ENCODE measurements around the gene CCDC188.

DNA sequence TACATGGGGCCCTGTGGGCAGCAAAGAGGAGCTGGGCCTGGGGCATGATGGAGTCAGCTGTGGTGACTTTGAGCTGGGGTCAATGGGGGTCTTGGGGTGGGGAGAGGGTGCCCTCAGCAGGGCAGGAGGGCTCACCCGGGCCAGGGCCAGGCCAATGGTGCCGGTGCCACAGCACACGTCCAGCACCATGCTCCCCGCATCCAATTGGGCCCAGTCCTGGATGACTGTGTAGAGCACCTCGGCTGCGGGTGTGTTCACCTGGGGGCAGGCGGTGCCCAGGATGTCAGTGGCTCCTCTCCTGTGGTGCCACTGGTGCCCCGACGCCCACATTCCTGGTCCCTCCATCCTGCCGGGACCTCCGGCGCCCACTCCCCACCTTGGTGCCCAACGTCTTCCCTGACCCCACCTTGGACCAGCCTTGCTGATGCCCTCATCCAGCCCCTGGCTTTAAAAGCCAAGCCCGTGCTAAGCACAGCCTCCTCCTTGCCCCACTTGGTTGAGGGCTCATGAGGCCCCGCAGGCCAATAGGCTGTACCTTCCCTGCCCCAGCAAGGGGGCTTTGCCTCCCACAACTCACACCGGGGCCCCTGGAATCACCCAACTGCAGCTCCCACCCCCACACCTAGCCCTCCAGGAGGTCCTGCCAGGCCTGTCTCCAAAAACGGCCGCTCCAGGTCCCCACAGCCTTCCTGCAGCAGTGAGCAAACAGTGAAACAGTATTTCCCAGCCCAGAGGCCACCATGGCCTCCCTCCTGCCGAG is 37.1 kb downstream of the CCDC188 start:
- TF ChIP-seq, protein P1, sequence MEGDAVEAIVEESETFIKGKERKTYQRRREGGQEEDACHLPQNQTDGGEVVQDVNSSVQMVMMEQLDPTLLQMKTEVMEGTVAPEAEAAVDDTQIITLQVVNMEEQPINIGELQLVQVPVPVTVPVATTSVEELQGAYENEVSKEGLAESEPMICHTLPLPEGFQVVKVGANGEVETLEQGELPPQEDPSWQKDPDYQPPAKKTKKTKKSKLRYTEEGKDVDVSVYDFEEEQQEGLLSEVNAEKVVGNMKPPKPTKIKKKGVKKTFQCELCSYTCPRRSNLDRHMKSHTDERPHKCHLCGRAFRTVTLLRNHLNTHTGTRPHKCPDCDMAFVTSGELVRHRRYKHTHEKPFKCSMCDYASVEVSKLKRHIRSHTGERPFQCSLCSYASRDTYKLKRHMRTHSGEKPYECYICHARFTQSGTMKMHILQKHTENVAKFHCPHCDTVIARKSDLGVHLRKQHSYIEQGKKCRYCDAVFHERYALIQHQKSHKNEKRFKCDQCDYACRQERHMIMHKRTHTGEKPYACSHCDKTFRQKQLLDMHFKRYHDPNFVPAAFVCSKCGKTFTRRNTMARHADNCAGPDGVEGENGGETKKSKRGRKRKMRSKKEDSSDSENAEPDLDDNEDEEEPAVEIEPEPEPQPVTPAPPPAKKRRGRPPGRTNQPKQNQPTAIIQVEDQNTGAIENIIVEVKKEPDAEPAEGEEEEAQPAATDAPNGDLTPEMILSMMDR (IDR thresholded peaks at IDR 0.05; ENCODE audit: insufficient read depth, low read depth, low read length) = no peak
- TF ChIP-seq EZH2 (IDR thresholded peaks at IDR 0.05; ENCODE audit: insufficient read depth, low read length) = no peak
